ENCODE data around the gene UBA52.
A peak's percentile ranks its signal among the peaks of the same experiment; 100 is the strongest.
"Not testable (repeated sequence)": the region's sequence is repeated elsewhere in the genome, so short reads cannot be mapped to it uniquely, and the experiment has no call there.

The UBA52 gene

GRCh38 chr19:18593367-18594095, 21.9 kb downstream of the UBA52 start:
- DNase-seq, result no peak

- DNase-seq, result no peak
Measured at GRCh38 chr19:18594096-18594823, 22.6 kb downstream of the UBA52 start.

- DNase-seq, result peak; percentile 23
Measured at GRCh38 chr19:18594824-18595373, 23.2 kb downstream of the UBA52 start.

- DNase-seq, result no peak
Measured at GRCh38 chr19:18595475-18595874, 23.8 kb downstream of the UBA52 start.

- DNase-seq, result peak; percentile 78
Measured at GRCh38 chr19:18596752-18597157, 25.1 kb downstream of the UBA52 start.

GRCh38 chr19:18597809-18598660, 26.4 kb downstream of the UBA52 start:
- no peak for DNase-seq

GRCh38 chr19:18599485-18599884, 27.8 kb downstream of the UBA52 start:
- DNase-seq, result no peak

GRCh38 chr19:18600692-18601397, 29.2 kb downstream of the UBA52 start:
- DNase-seq, result not testable (repeated sequence)

- no peak for DNase-seq
Measured at GRCh38 chr19:18601875-18602274, 30.2 kb downstream of the UBA52 start.

GRCh38 chr19:18603255-18603957, 31.7 kb downstream of the UBA52 start:
- DNase-seq, result no peak

- DNase-seq, result no peak
Measured at GRCh38 chr19:18603958-18604819, 32.5 kb downstream of the UBA52 start.

GRCh38 chr19:18604820-18605159, 33.1 kb downstream of the UBA52 start:
- DNase-seq, result no peak

- no peak for DNase-seq
Measured at GRCh38 chr19:18605196-18605545, 33.5 kb downstream of the UBA52 start.

- DNase-seq, result no peak
Measured at GRCh38 chr19:18605546-18606280, 34.1 kb downstream of the UBA52 start.

GRCh38 chr19:18606281-18607225, 34.9 kb downstream of the UBA52 start, which contains the start of gene CRLF1:
Gene CRLF1, minus strand, starts transcription at chr19:18606799. Its CDS starts 143 bp downstream, at chr19:18606656.
- no peak for DNase-seq

- DNase-seq, result no peak
Measured at GRCh38 chr19:18607226-18608101, 35.8 kb downstream of the UBA52 start.

GRCh38 chr19:18608102-18608804, 36.6 kb downstream of the UBA52 start:
- DNase-seq, result no peak

Data from SHP77 treated with DMSO at 0.1 percent for 48 hours (cell line).